HepG2 (cell line): ENCODE results near the gene PPP3R2. TPM values are rescaled to one million over a fixed set of nuclear protein-coding genes. Genes with fewer than 3 reads are reported as not detected.

Source experiments
- ATAC-seq: fragments of 200-7000 bp; cut with Tn5 transposase; 3 replicates; pipeline ENCODE4 v1.9.1; 2020; ENCODE audit warnings: mild to moderate bottlenecking, moderate library complexity
- BruUV-seq: library from RNA; stranded (reverse); fragments of 400-500 nt; replicated peaks from 2 replicates; lab custom pipeline; 2021; lab: Mats Ljungman, UMichigan
- CTCF ChIA-PET: fragments of 300-600 bp; formaldehyde crosslinking; extraction: SDS; loops from one replicate; lab custom pipeline; 2021; ENCODE audit warnings: low total read pairs, inconsistent platforms, low intra/inter-chr PET ratio; lab: Yijun Ruan, JAX
- POLR2A ChIA-PET: fragments of 350-600 bp; sonication (Branson Sonifier 250); formaldehyde crosslinking; loops from one replicate; lab custom pipeline; 2020; ENCODE audit warnings: antibody characterized with exemption, inconsistent platforms; lab: Yijun Ruan, JAX
- DNase-seq: peaks from one replicate; pipeline ENCODE4 v3.0.0-alpha.2; 2015; ENCODE audit warnings: low spot score
- FAIRE-seq: peaks from 3 replicates; lab custom pipeline; 2011; peaks lifted over from hg19 to GRCh38; lab: Jason Lieb, UNC
- H2AFZ ChIP-seq: one replicate; pipeline ENCODE4 v1.6.1; 2011; ENCODE audit warnings: low read length, inconsistent platforms
- H3K27ac ChIP-seq: fragments of 300-600 bp; 3 replicates; pipeline ENCODE4 v1.8.0; 2011; ENCODE audit warnings: mixed run types, mild to moderate bottlenecking, mixed read lengths, low read length, inconsistent platforms; ENCODE audit not compliant: insufficient read depth; ENCODE audit errors: extremely low read length
- H3K27me3 ChIP-seq, 2 experiments: fragments of 200-600 bp in 1 of 2; 2 replicates in 1 of 2; 3 replicates in 1 of 2; pipeline versions ENCODE4 v1.6.0 to v1.8.0; 2011; ENCODE audit warnings: low read length in 2 of 2, mild to moderate bottlenecking in 2 of 2, moderate library complexity in 2 of 2, inconsistent platforms in 1 of 2; ENCODE audit not compliant: insufficient read depth in 2 of 2, control insufficient read depth in 1 of 2
- H3K36me3 ChIP-seq, 2 experiments: fragments of 200-600 bp in 1 of 2; replicated peaks in 1 of 2; 2 replicates in 1 of 2; 3 replicates in 1 of 2; pipeline versions ENCODE4 v1.5.1 to v1.8.0; 2011; ENCODE audit warnings: low read length in 2 of 2, inconsistent platforms in 1 of 2; ENCODE audit not compliant: insufficient read depth in 2 of 2, control insufficient read depth in 1 of 2
- H3K4me1 ChIP-seq: 2 replicates; pipeline ENCODE4 v1.5.1; 2012; ENCODE audit warnings: low read length, inconsistent platforms; ENCODE audit not compliant: insufficient read depth
- H3K4me2 ChIP-seq: 2 replicates; pipeline ENCODE4 v1.6.0; 2011; ENCODE audit warnings: low read depth, low read length, inconsistent platforms
- H3K4me3 ChIP-seq, 3 experiments: fragments of 200-600 bp in 1 of 3; sonication (generic), shearing (Covaris generic) in 1 of 3; replicated peaks in 1 of 3; 2 replicates each; pipeline ENCODE4 v1.5.1; 2011 to 2016; ENCODE audit warnings: low read length in 3 of 3, inconsistent platforms in 2 of 3, low read depth in 2 of 3, mild to moderate bottlenecking in 2 of 3, control low read depth in 1 of 3, mixed read lengths in 1 of 3; ENCODE audit not compliant: insufficient read depth in 1 of 3
- H3K79me2 ChIP-seq: one replicate; pipeline ENCODE4 v1.6.1; 2011; ENCODE audit warnings: low read length, inconsistent platforms; ENCODE audit not compliant: insufficient read depth
- H3K9ac ChIP-seq: 2 replicates; pipeline ENCODE4 v1.6.0; 2011; ENCODE audit warnings: mild to moderate bottlenecking, low read depth, low read length, inconsistent platforms; ENCODE audit not compliant: insufficient read depth
- H3K9me3 ChIP-seq: 2 replicates; pipeline ENCODE4 v1.5.1; 2012; ENCODE audit warnings: mild to moderate bottlenecking, low read length
- H4K20me1 ChIP-seq: 2 replicates; pipeline ENCODE4 v1.6.0; 2011; ENCODE audit warnings: inconsistent platforms, mild to moderate bottlenecking, low read length, moderate library complexity; ENCODE audit not compliant: insufficient read depth
- ATF1 ChIP-seq: IDR thresholded peaks from 2 replicates; pipeline ENCODE4 v1.6.1; 2016; ENCODE audit warnings: mild to moderate bottlenecking, control low read depth
- ATF6 ChIP-seq: sonication (generic); formaldehyde crosslinking; conservative IDR thresholded peaks from 2 replicates; pipeline ENCODE4 v1.4.0; 2020; ENCODE audit warnings: missing genetic modification reagents
- BCL6 ChIP-seq: IDR thresholded peaks from 2 replicates; pipeline ENCODE4 v1.6.1; 2016; ENCODE audit warnings: missing genetic modification reagents, missing compliant biosample characterization
- GABPA ChIP-seq, 2 experiments: IDR thresholded peaks; 2 replicates each; pipeline ENCODE4 v1.6.1; 2011 to 2016; ENCODE audit warnings: low read depth in 2 of 2, low read length in 1 of 2, missing biosample characterization in 1 of 2, missing genetic modification characterization in 1 of 2
- HNRNPH1 ChIP-seq: fragments of 200-400 bp; formaldehyde crosslinking; optimal IDR thresholded peaks from 2 replicates; pipeline ENCODE3; 2017; ENCODE audit warnings: mild to moderate bottlenecking, low read depth, low read length
- KLF16 ChIP-seq, 2 experiments: sonication (generic) in 1 of 2; formaldehyde crosslinking in 1 of 2; IDR thresholded peaks; 2 replicates each; pipeline versions ENCODE4 v1.6.1 to v1.8.0; 2016 to 2023; ENCODE audit warnings: missing genetic modification reagents in 2 of 2, missing compliant biosample characterization in 1 of 2
- NPAS2 ChIP-seq: sonication (generic); formaldehyde crosslinking; IDR thresholded peaks from 2 replicates; pipeline ENCODE4 v1.8.0; 2022; ENCODE audit warnings: mild to moderate bottlenecking, missing genetic modification reagents, borderline replicate concordance
- PHF20 ChIP-seq: sonication (generic); formaldehyde crosslinking; IDR thresholded peaks from 2 replicates; pipeline ENCODE4 v1.5.0; 2020; ENCODE audit warnings: mild to moderate bottlenecking, missing genetic modification reagents
- PPARG ChIP-seq: conservative IDR thresholded peaks from 2 replicates; pipeline ENCODE4 v1.6.1; 2016; ENCODE audit warnings: missing biosample characterization, missing genetic modification reagents
- RARG ChIP-seq: sonication (generic); formaldehyde crosslinking; IDR thresholded peaks from 2 replicates; pipeline ENCODE4 v1.4.0; 2020; ENCODE audit warnings: low read depth, mild to moderate bottlenecking, missing genetic modification reagents
- SMARCE1 ChIP-seq: fragments of 450-650 bp; IDR thresholded peaks from 2 replicates; pipeline ENCODE4 v1.6.1; 2017; ENCODE audit warnings: borderline replicate concordance
- YEATS2 ChIP-seq: sonication (generic); formaldehyde crosslinking; IDR thresholded peaks from 2 replicates; pipeline ENCODE4 v1.4.0; 2020; ENCODE audit warnings: missing genetic modification reagents, borderline replicate concordance
- ZBTB38 ChIP-seq: sonication (generic); formaldehyde crosslinking; IDR thresholded peaks from 2 replicates; pipeline ENCODE4 v1.5.1; 2020; ENCODE audit warnings: mild to moderate bottlenecking, missing genetic modification reagents
- ZNF142 ChIP-seq: sonication (generic); formaldehyde crosslinking; IDR thresholded peaks from 2 replicates; pipeline ENCODE4 v1.4.0; 2020; ENCODE audit warnings: missing genetic modification reagents
- ZNF75D ChIP-seq: sonication (generic); formaldehyde crosslinking; IDR thresholded peaks from 2 replicates; pipeline ENCODE4 v1.8.1; 2023; ENCODE audit warnings: missing genetic modification reagents, mild to moderate bottlenecking, borderline replicate concordance
- WGBS: methylation state at CpG from one replicate; pipeline ENCODE4 v1.1.6; 2017; ENCODE audit warnings: low lambda C conversion rate; 5-methylcytosine and 5-hydroxymethylcytosine counted together
- in situ Hi-C: cut with HindIII; loops from 2 replicates; pipeline ENCODE4 v1.10.0; 2017; ENCODE audit warnings: low pct_unique_long_range_greater_than_20kb; ENCODE audit not compliant: extremely low pct_ligation_motif_present
- intact Hi-C: fragments of 100-400 bp; cut with micrococcal nuclease; formaldehyde crosslinking; loops from one replicate; pipeline ENCODE4 v1.10.0; 2022; ENCODE audit not compliant: unreplicated experiment
- polyA plus RNA-seq, 8 experiments: library from polyadenylated mRNA; depleted of rRNA in 3 of 8; stranded (reverse) in 7 of 8; unstranded in 1 of 8; fragments of >200 nt; fragmentation: Illumina TruSeq in 4 of 8; extraction: Trizol in 4 of 8; gene quantifications; 2 replicates each; pipeline versions ENCODE4 v1.2.1 to v1.2.3, GENCODE V29; 2011 to 2016; ENCODE audit warnings: low read depth in 4 of 8, missing spikeins in 1 of 8, mixed read lengths in 1 of 8; ENCODE audit not compliant: insufficient read depth in 1 of 8
- total RNA-seq, 5 experiments: library from RNA; depleted of rRNA; stranded (reverse); fragments of >200 nt; fragmentation: Illumina TruSeq; extraction: Trizol; gene quantifications; 2 replicates each; pipeline ENCODE4 v1.2.3, GENCODE V29; 2016; ENCODE audit warnings: low read depth in 1 of 5

Gene PPP3R2
- total and polyA plus RNA-seq, 2 of the 13 experiments (the other 11 are each of a cell fraction or from before 2014, with no cell fraction given), result not detected

GRCh38 chr9:101543098-101543735 is 51.6 kb downstream of the PPP3R2 start:
- BruUV-seq, result no TSS peak
- no peak for DNase-seq
- no peak for TF ChIP-seq BCL6 (CRISPR knock-in tag)
- no peak for TF ChIP-seq ATF6
- no peak for TF ChIP-seq ZNF142 (CRISPR knock-in tag)
- no peak for TF ChIP-seq SMARCE1
- TF ChIP-seq PHF20 (CRISPR knock-in tag), result no peak
- TF ChIP-seq ZNF75D, result no peak
- TF ChIP-seq PPARG, result no peak
- no peak for TF ChIP-seq ZBTB38 (CRISPR knock-in tag)
- no peak for TF ChIP-seq KLF16 (CRISPR knock-in tag; IDR thresholded peaks at IDR 0.05)
- no peak for TF ChIP-seq GABPA (IDR thresholded peaks at IDR 0.05; ENCODE audit: low read depth, low read length)
- TF ChIP-seq GABPA (CRISPR knock-in tag; IDR thresholded peaks at IDR 0.05; ENCODE audit: low read depth), result no peak
- TF ChIP-seq HNRNPH1, result no peak
- TF ChIP-seq RARG (CRISPR knock-in tag), result no peak
- TF ChIP-seq YEATS2, result no peak
- TF ChIP-seq NPAS2, result no peak
- TF ChIP-seq ATF1 (CRISPR knock-in tag), result no peak

More at GRCh38 chr9:101543098-101543735, 51.6 kb downstream of the PPP3R2 start:
- H3K79me2 ChIP-seq, result no peaks in the 10 kb centered on the region
- no peak overlapping the region for H3K4me3 ChIP-seq
- WGBS, result 100% methylated on average over 2 of the region's 14 CpGs
- H2AFZ ChIP-seq, result no peak overlapping the region
- in situ Hi-C loops, result loop anchor here (25.0 kb wide), 1 partner anchor 831 kb away; no protein-coding TSS in a partner anchor
- no peaks in the 10 kb centered on the region for H4K20me1 ChIP-seq
- peaks cover 8 to 56% of the 10 kb centered on the region in 2 experiments for H3K36me3 ChIP-seq
- ATAC-seq, result no peak
- no peak overlapping the region for H3K9ac ChIP-seq
- CTCF ChIA-PET, result no interaction called here
- POLR2A ChIA-PET, result no interaction called here
- intact Hi-C loops, result no loop called here
- H3K27me3 ChIP-seq, result no peaks in the 10 kb centered on the region
- H3K27ac ChIP-seq, result no peak overlapping the region
- H3K9me3 ChIP-seq, result no peaks in the 10 kb centered on the region
- H3K4me2 ChIP-seq, result no peak overlapping the region
- H3K4me1 ChIP-seq, result no peaks in the 10 kb centered on the region
- FAIRE-seq, result no peak
